Posterior cingulate gyrus (tissue), 11 donors: ENCODE measurements around the gene MRPL40.
"Not testable (repeated sequence)": the region's sequence is repeated elsewhere in the genome, so short reads cannot be mapped to it uniquely, and the experiment has no call there.

Source experiments
- DNase-seq, 10 donors: peaks; one replicate each; pipeline versions ENCODE4 v3.0.0 to v3.0.0-alpha.2; 2020 to 2021; ENCODE audit warnings: mixed read lengths in 3 of 10
- intact Hi-C: fragments of 100-400 bp; cut with DNase I; formaldehyde crosslinking; loops from one replicate; pipeline ENCODE4 v1.15.1; 2023

MRPL40 gene

GRCh38 chr22:19436444-19437161 is 4.3 kb downstream of the MRPL40 start:
- intact Hi-C loops: not testable (repeated sequence)

GRCh38 chr22:19438298-19438697 is 6.0 kb downstream of the MRPL40 start:
- intact Hi-C loops: no loop called here

More at GRCh38 chr22:19436444-19437161, 4.3 kb downstream of the MRPL40 start:
- not testable (repeated sequence) for DNase-seq

GRCh38 chr22:19440411-19441195 is 8.3 kb downstream of the MRPL40 start:
- intact Hi-C loops: no loop called here
- DNase-seq: no peak

More at GRCh38 chr22:19438298-19438697, 6.0 kb downstream of the MRPL40 start:
- no peak for DNase-seq

GRCh38 chr22:19442166-19442565 is 9.8 kb downstream of the MRPL40 start:
- DNase-seq: no peak
- intact Hi-C loops: no loop called here

GRCh38 chr22:19443544-19444211 is 11.3 kb downstream of the MRPL40 start:
- no peak for DNase-seq
- intact Hi-C loops: no loop called here

GRCh38 chr22:19445279-19445982 is 13.1 kb downstream of the MRPL40 start:
- intact Hi-C loops, DNase-seq: not testable (repeated sequence)

- intact Hi-C loops: loop anchor here (1.0 kb wide), 1 partner anchor 14 kb away; the partner anchor contains the start of gene MRPL40
- DNase-seq: no peak
These were observed 14.4 kb downstream of the MRPL40 start for GRCh38 chr22:19446603-19447329.

- DNase-seq: peak; percentile 91 to 99 (median 95)
- intact Hi-C loops: loop anchor here (1.0 kb wide), 1 partner anchor 15 kb away; the partner anchor contains the start of gene MRPL40
These were observed 15.2 kb downstream of the MRPL40 start, which contains the start of gene C22orf39 for GRCh38 chr22:19447330-19448075. Gene C22orf39, minus strand, starts transcription at chr22:19447711. Its CDS starts 23 bp downstream, at chr22:19447688.

GRCh38 chr22:19448076-19448607 is 15.8 kb downstream of the MRPL40 start:
- DNase-seq: no peak
- intact Hi-C loops: no loop called here

GRCh38 chr22:19448739-19449421 is 16.5 kb downstream of the MRPL40 start:
- no peak for DNase-seq
- intact Hi-C loops: no loop called here

GRCh38 chr22:19449422-19449767 is 17.1 kb downstream of the MRPL40 start:
- intact Hi-C loops: no loop called here
- no peak for DNase-seq

- intact Hi-C loops: no loop called here
- no peak for DNase-seq
These were observed 18.2 kb downstream of the MRPL40 start for GRCh38 chr22:19450363-19451175.

GRCh38 chr22:19451570-19451969 is 19.2 kb downstream of the MRPL40 start:
- DNase-seq: no peak
- intact Hi-C loops: no loop called here

- intact Hi-C loops: no loop called here
These were observed 21.4 kb downstream of the MRPL40 start for GRCh38 chr22:19453718-19454117.

GRCh38 chr22:19454156-19454555 is 21.8 kb downstream of the MRPL40 start:
- intact Hi-C loops: no loop called here
- DNase-seq: no peak

More at GRCh38 chr22:19453718-19454117, 21.4 kb downstream of the MRPL40 start:
- no peak for DNase-seq

- intact Hi-C loops: no loop called here
- DNase-seq: no peak
These were observed 22.7 kb downstream of the MRPL40 start for GRCh38 chr22:19455033-19455432.
